ENCODE data around the gene SPEF1.

SPEF1 gene

GRCh38 chr20:3744806-3745685, 36.2 kb downstream of the SPEF1 start:
- Mint-ChIP-seq H3K4me3 (peak overlapping the region; percentile 65), H3K27me3 (ENCODE audit: low read depth) (peaks cover 8% of the 10 kb centered on the region), H3K27ac (no peak overlapping the region), H3K9me3 (no peaks in the 10 kb centered on the region), H3K4me1 (ENCODE audit: low read depth) (peaks cover 7% of the 10 kb centered on the region), H3K36me3 (ENCODE audit: low read depth) (no peaks in the 10 kb centered on the region)

DNA sequence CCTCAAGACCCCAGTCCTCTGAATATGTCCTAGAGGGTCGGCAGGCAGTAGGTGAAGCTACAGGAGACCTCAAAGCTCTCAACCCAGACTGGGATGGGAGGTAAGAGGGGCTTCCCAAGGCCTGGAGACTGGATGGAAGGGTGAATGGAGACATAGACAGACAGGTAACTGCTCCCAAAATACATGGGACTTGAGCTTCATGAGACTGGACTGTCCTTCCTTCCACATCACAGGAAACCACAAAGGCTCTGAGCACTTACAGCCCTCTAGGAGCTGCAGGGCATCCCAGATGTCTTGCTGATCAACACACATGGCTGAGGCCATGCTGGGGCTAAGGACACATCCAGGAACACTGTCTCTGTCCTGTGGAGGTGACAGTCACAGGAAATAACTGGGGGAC, 37.2 kb downstream of the SPEF1 start:
- H3K4me1 Mint-ChIP-seq (ENCODE audit: low read depth): peaks cover 7% of the 10 kb centered on the region
- H3K27me3 Mint-ChIP-seq (ENCODE audit: low read depth): peaks cover 8% of the 10 kb centered on the region
- no peak overlapping the region for H3K27ac Mint-ChIP-seq
- H3K4me3 Mint-ChIP-seq: no peak overlapping the region
- H3K36me3 Mint-ChIP-seq (ENCODE audit: low read depth): no peaks in the 10 kb centered on the region
- H3K9me3 Mint-ChIP-seq: no peaks in the 10 kb centered on the region

GRCh38 chr20:3743251-3743650, 38.0 kb downstream of the SPEF1 start:
- no peak overlapping the region for H3K27ac Mint-ChIP-seq
- H3K9me3 Mint-ChIP-seq: no peaks in the 10 kb centered on the region
- peaks cover 9% of the 10 kb centered on the region for H3K27me3 Mint-ChIP-seq (ENCODE audit: low read depth)
- no peaks in the 10 kb centered on the region for H3K36me3 Mint-ChIP-seq (ENCODE audit: low read depth)
- H3K4me3 Mint-ChIP-seq: no peak overlapping the region
- H3K4me1 Mint-ChIP-seq (ENCODE audit: low read depth): peaks cover 7% of the 10 kb centered on the region

DNA sequence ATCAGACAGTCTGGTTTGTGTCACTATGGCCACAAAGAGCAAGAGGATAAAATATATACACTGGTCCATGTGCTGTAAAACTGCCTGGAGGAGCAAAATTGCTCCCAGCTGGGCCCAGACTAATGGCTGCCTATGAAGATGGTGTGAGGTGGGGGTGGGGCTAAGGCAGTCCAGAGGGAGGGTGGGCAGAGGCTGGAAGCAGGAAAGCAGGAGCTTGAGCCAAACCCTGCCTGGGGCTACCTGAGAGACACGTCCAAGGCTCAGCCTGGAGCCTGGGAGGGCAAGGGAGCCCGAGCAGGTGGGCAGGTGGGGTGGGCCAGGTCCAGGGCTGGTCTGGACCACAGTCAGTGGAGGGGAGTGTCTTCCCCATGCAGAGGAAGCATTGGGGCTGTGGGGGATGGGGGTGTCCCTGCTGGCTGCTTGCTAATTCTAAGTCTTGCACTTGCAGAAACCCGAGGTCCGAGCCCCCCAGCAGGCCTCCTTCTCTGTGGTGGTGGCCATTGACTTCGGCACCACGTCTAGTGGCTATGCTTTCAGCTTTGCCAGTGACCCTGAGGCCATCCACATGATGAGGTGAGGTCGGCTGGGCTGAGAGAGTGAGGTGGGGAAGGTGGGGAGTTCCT, 39.3 kb downstream of the SPEF1 start:
- H3K36me3 Mint-ChIP-seq (ENCODE audit: low read depth): no peaks in the 10 kb centered on the region
- no peak overlapping the region for H3K4me3 Mint-ChIP-seq
- no peaks in the 10 kb centered on the region for H3K9me3 Mint-ChIP-seq
- H3K27ac Mint-ChIP-seq: no peak overlapping the region
- H3K27me3 Mint-ChIP-seq (ENCODE audit: low read depth): peaks cover 16% of the 10 kb centered on the region
- peaks cover 7% of the 10 kb centered on the region for H3K4me1 Mint-ChIP-seq (ENCODE audit: low read depth)

GRCh38 chr20:3740615-3741301, 40.5 kb downstream of the SPEF1 start:
- H3K27ac Mint-ChIP-seq: no peak overlapping the region
- H3K27me3 Mint-ChIP-seq (ENCODE audit: low read depth): peaks cover 22% of the 10 kb centered on the region
- peaks cover 7% of the 10 kb centered on the region for H3K4me1 Mint-ChIP-seq (ENCODE audit: low read depth)
- no peaks in the 10 kb centered on the region for H3K36me3 Mint-ChIP-seq (ENCODE audit: low read depth)
- H3K9me3 Mint-ChIP-seq: no peaks in the 10 kb centered on the region
- H3K4me3 Mint-ChIP-seq: no peak overlapping the region

DNA sequence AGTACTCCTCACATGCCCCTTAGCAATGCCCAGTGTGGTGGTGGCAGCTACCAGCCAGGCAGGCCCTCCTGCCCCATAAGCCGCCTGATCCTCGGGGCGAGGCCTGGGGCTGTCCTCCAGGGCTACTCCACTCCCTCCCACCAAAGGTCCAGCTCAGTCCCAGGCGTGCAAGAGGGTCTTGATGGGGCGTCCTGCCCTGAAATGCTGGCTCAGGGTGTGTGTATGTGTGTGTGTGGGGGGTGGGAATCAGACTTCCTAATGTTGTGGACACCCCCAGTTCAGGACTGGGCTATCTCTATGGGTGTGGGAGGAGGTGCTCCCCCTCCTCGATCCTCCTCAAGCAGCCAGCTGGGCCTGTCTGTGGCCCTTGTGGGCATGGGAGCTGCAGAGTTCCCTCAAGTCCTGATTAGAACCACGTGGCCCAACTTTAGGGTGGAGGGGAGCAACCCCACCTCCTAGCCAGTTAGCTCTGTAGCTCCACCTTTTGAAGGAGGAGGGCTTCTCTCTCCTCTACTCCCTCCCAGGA, 41.3 kb downstream of the SPEF1 start:
- Mint-ChIP-seq H3K36me3 (ENCODE audit: low read depth) (no peaks in the 10 kb centered on the region), H3K4me3 (no peak overlapping the region), H3K27ac (no peak overlapping the region), H3K9me3 (no peaks in the 10 kb centered on the region), H3K4me1 (ENCODE audit: low read depth) (peaks cover 5% of the 10 kb centered on the region), H3K27me3 (ENCODE audit: low read depth) (peaks cover 27% of the 10 kb centered on the region)

DNA sequence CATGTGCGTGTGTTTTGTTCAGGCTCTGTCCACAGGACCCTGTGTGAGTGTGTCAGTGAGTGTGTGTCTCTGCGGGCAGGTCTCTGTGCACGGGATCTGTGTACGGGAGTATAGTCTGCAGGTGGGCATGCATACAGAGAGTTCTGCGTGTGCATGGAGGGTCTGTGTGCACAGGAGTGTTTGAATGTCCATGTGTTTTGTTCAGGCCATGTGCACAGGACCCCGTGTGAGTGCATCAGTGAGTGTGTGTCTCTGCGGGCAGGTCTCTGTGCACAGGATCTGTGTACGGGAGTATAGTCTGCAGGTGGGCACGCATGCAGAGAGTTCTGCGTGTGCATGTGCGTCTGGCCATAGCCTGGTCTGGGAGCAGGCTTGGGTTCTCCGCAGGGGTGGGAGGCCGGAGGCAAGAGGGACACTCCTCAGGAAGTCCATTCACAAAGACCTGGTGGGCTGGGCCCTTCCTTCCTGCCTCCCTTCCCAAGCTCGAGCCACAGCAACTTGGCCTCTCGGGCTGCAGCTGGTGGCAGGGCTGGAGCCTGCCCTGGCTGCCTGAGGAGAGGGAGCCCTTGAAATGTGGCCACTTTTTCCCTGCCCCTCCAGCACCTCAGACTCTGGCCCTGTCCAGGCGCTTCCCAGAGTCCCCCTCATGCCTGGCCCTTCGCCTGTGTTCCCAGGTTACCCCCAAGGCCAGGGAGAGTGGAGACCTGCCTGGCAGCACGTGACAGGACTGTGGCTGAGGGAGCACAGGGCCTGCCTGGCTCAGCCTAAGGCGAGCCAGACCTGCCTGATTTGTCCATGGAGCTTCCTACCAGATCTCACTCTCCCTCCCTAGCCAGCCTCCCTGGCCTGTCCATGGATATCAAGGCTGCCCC, 42.0 kb downstream of the SPEF1 start:
- H3K27ac Mint-ChIP-seq: no peak overlapping the region
- no peaks in the 10 kb centered on the region for H3K9me3 Mint-ChIP-seq

DNA sequence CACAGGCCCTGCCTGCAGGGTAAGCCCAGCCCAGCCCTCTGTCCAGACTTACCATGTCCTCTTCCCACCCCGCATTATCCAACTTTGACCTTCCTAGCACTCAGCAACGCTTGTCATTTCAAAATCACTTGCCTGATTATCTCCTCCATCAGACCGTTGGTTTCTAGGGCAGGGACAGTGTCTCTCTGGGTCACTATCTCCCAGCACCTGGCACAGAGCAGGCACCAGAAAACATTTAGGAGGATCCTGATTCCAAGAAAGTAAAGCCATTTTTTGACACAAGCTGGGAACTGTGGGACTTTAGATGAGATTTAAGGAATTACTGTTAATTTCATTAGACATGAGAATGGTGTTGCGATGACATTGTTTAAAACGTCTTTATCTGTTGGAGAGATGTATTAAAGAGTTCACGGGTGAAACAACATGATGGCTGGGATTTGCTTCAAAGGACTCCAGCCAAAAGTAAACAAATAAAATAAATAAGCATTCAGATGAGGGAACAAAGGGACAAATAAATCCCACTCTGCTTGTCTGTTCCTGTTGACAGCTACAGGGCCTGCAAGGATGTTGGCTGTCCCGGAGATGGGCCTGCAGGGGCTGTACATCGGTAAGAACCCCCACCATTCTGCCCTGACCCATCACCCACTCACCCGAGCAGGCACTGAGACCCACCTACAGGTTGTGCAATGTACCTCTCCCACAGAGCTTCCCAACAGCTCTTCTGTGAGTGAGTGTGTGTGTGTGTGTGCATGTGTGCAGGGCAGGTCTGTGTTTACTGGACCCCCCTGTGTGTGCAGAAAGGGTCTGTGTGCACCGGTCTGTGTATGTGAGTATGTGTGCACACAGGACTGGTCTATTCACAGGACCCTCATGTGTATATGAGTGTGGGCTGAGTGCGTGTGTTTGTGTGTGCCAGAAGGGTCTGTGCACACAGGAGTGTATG, 42.9 kb downstream of the SPEF1 start:
- H3K27ac Mint-ChIP-seq: no peak overlapping the region
- H3K36me3 Mint-ChIP-seq (ENCODE audit: low read depth): no peaks in the 10 kb centered on the region
- no peak overlapping the region for H3K4me3 Mint-ChIP-seq
- H3K9me3 Mint-ChIP-seq: no peaks in the 10 kb centered on the region
- H3K27me3 Mint-ChIP-seq (ENCODE audit: low read depth): peaks cover 32% of the 10 kb centered on the region
- no peaks in the 10 kb centered on the region for H3K4me1 Mint-ChIP-seq (ENCODE audit: low read depth)

More for the DNA sequence above, 42.0 kb downstream of the SPEF1 start:
- H3K27me3 Mint-ChIP-seq (ENCODE audit: low read depth): peaks cover 25% of the 10 kb centered on the region
- no peaks in the 10 kb centered on the region for H3K36me3 Mint-ChIP-seq (ENCODE audit: low read depth)
- no peak overlapping the region for H3K4me3 Mint-ChIP-seq
- H3K4me1 Mint-ChIP-seq (ENCODE audit: low read depth): no peaks in the 10 kb centered on the region

- no peaks in the 10 kb centered on the region for H3K4me1 Mint-ChIP-seq (ENCODE audit: low read depth)
- peaks cover 51% of the 10 kb centered on the region for H3K27me3 Mint-ChIP-seq (ENCODE audit: low read depth)
- no peaks in the 10 kb centered on the region for H3K9me3 Mint-ChIP-seq
- no peak overlapping the region for H3K27ac Mint-ChIP-seq
- no peaks in the 10 kb centered on the region for H3K36me3 Mint-ChIP-seq (ENCODE audit: low read depth)
- H3K4me3 Mint-ChIP-seq: no peak overlapping the region
These were observed 45.5 kb downstream of the SPEF1 start for GRCh38 chr20:3735768-3736167.

DNA sequence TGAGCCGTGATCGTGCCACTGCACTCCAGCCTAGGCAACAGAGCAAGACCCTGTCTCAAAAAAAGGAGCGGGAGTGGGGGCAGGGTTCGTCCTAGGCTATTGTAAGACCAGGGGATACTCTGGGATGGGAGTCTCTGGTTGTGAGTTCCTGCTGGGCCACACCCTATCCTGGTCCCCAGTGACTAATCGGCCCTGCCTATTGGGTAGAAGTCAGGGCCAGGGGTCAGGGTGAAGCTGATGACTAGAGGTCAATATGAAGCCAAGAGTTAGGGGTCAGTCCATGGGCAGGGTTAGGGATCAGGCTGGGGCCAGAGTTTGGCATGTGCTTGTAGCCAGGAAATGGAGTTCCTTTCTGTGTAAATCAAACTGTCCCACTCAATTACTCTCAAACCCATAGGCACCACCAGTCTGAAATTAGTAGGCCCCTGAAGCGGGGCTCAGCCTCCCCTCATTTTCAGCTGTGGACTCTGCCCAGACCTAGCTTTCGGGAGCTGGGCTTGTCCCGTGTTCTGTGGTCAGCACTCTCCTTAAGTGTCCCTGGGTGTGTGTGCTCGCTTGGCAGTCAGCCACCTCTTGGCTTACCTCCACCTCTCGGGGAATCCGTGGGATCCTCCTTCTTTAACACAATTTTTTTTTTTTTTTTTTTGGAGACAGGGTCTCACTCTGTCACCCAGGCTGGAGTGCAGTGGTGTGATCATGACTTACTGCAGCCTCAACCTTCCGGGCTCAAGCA, 47.0 kb downstream of the SPEF1 start:
- H3K9me3 Mint-ChIP-seq: no peaks in the 10 kb centered on the region
- H3K4me3 Mint-ChIP-seq: no peak overlapping the region
- H3K4me1 Mint-ChIP-seq (ENCODE audit: low read depth): peaks cover 4% of the 10 kb centered on the region
- H3K36me3 Mint-ChIP-seq (ENCODE audit: low read depth): no peaks in the 10 kb centered on the region
- H3K27me3 Mint-ChIP-seq (ENCODE audit: low read depth): peaks cover 58% of the 10 kb centered on the region
- H3K27ac Mint-ChIP-seq: no peak overlapping the region

GRCh38 chr20:3733119-3733995, 47.9 kb downstream of the SPEF1 start:
- Mint-ChIP-seq H3K4me3 (no peak overlapping the region), H3K27me3 (ENCODE audit: low read depth) (peaks cover 61% of the 10 kb centered on the region), H3K36me3 (ENCODE audit: low read depth) (no peaks in the 10 kb centered on the region)

More at GRCh38 chr20:3733119-3733995, 47.9 kb downstream of the SPEF1 start:
- H3K4me1 Mint-ChIP-seq (ENCODE audit: low read depth): peaks cover 4% of the 10 kb centered on the region
- H3K9me3 Mint-ChIP-seq: no peaks in the 10 kb centered on the region
- H3K27ac Mint-ChIP-seq: no peak overlapping the region

Measured in T-helper 1 cell treated with Interleukin-12 subunit alpha and Interleukin-12 subunit beta and Interleukin-4 antibody, amounts not matched to agents 30 μg/mL and 1 μg/mL, for 36 hours (primary cell).